Measurements from ENCODE around the gene PLEK. TPM values are rescaled to one million over a fixed set of nuclear protein-coding genes. Genes with fewer than 3 reads are reported as not detected.

The PLEK gene
- total and polyA plus RNA-seq, 2 of the 13 experiments (the other 11 are each of a cell fraction or from before 2014, with no cell fraction given), result not detected

- Histone ChIP-seq H3K9me3 (ENCODE audit: low read length) (no peaks in the 10 kb centered on the region), H3K27me3 (ENCODE audit: control insufficient read depth in 1 of 2, insufficient read depth in 2 of 2, low read length in 2 of 2) (peaks cover 0 to 9% of the 10 kb centered on the region in 2 experiments; a peak in 1 of 5 replicates), H3K4me2 (ENCODE audit: low read depth, low read length) (no peak overlapping the region), H3K4me3 (replicated peaks in 1 of 3; ENCODE audit: insufficient read depth in 1 of 3, low read depth in 2 of 3, low read length in 3 of 3) (no peak overlapping the region), H3K4me1 (ENCODE audit: insufficient read depth, low read length) (0 out of 2 replicates have a peak, but pooled peaks cover 5% of the 10 kb centered on the region), H3K27ac (ENCODE audit: extremely low read length, insufficient read depth, low read length) (no peak overlapping the region), H4K20me1 (ENCODE audit: insufficient read depth, low read length) (no peaks in the 10 kb centered on the region), H3K36me3 (replicated peaks in 1 of 2; ENCODE audit: control insufficient read depth in 1 of 2, insufficient read depth in 2 of 2, low read length in 2 of 2) (no peaks in the 10 kb centered on the region), H3K9ac (ENCODE audit: insufficient read depth, low read depth, low read length) (no peak overlapping the region), H2AFZ (ENCODE audit: low read length) (no peak overlapping the region), H3K79me2 (ENCODE audit: insufficient read depth, low read length) (no peaks in the 10 kb centered on the region)
- ChIA-PET POLR2A (no interaction called here), CTCF (ENCODE audit: low intra/inter-chr PET ratio, low total read pairs) (no interaction called here)
- intact Hi-C loops (cut with micrococcal nuclease; ENCODE audit: unreplicated experiment) (no loop called here), in situ Hi-C loops (cut with HindIII; ENCODE audit: extremely low pct_ligation_motif_present, low pct_unique_long_range_greater_than_20kb) (no loop called here)
- 10% methylated on average over 2 of the region's 2 CpGs for WGBS (ENCODE audit: low lambda C conversion rate)
- DNase-seq (ENCODE audit: low spot score), result no peak
- FAIRE-seq, result no peak
- ATAC-seq, result no peak
- TF ChIP-seq THAP11 (CRISPR knock-in tag; IDR thresholded peaks at IDR 0.05) (no peak), HIC2 (CRISPR knock-in tag; IDR thresholded peaks at IDR 0.05; ENCODE audit: low read depth) (no peak), ZNF589 (CRISPR knock-in tag; conservative IDR thresholded peaks at IDR 0.05) (no peak), ZNF121 (CRISPR knock-in tag; IDR thresholded peaks at IDR 0.05) (no peak), ZNF780A (CRISPR knock-in tag; IDR thresholded peaks at IDR 0.05) (no peak)
- no TSS peak for BruUV-seq (replicated peaks)
Measured at GRCh38 chr2:68391869-68392268, 26.8 kb downstream of the PLEK start.

GRCh38 chr2:68396093-68396492 lies 31.0 kb downstream of the PLEK start:
- H4K20me1 ChIP-seq (ENCODE audit: insufficient read depth, low read length), result no peaks in the 10 kb centered on the region
- intact Hi-C loops (cut with micrococcal nuclease; ENCODE audit: unreplicated experiment) (no loop called here), in situ Hi-C loops (cut with HindIII; ENCODE audit: extremely low pct_ligation_motif_present, low pct_unique_long_range_greater_than_20kb) (no loop called here)
- ATAC-seq (no peak), FAIRE-seq (no peak), DNase-seq (ENCODE audit: low spot score) (no peak)
- H3K36me3 ChIP-seq (replicated peaks in 1 of 2; ENCODE audit: control insufficient read depth in 1 of 2, insufficient read depth in 2 of 2, low read length in 2 of 2), result no peaks in the 10 kb centered on the region
- no peak overlapping the region for H3K4me2 ChIP-seq (ENCODE audit: low read depth, low read length)
- no peak for TF ChIP-seq ZFAT (CRISPR knock-in tag; conservative IDR thresholded peaks at IDR 0.05)
- TF ChIP-seq KLF6 (CRISPR knock-in tag; IDR thresholded peaks at IDR 0.05), result no peak
- TF ChIP-seq ZNF746 (CRISPR knock-in tag; IDR thresholded peaks at IDR 0.05), result no peak
- no peak for TF ChIP-seq RARG (CRISPR knock-in tag; IDR thresholded peaks at IDR 0.05; ENCODE audit: low read depth)
- no peak for TF ChIP-seq ZKSCAN8 (CRISPR knock-in tag; IDR thresholded peaks at IDR 0.05; ENCODE audit: borderline replicate concordance)
- TF ChIP-seq AKAP8 (CRISPR knock-in tag; IDR thresholded peaks at IDR 0.05), result no peak
- no peak for TF ChIP-seq TFDP1 (CRISPR knock-in tag; IDR thresholded peaks at IDR 0.05; ENCODE audit: borderline replicate concordance)
- no peak for TF ChIP-seq SIX4 (CRISPR knock-in tag; IDR thresholded peaks at IDR 0.05)
- H3K79me2 ChIP-seq (ENCODE audit: insufficient read depth, low read length), result no peaks in the 10 kb centered on the region
- 18% methylated on average over 4 of the region's 4 CpGs for WGBS (ENCODE audit: low lambda C conversion rate)
- H3K9me3 ChIP-seq (ENCODE audit: low read length), result no peaks in the 10 kb centered on the region
- no peak overlapping the region for H2AFZ ChIP-seq (ENCODE audit: low read length)
- H3K27me3 ChIP-seq (ENCODE audit: control insufficient read depth in 1 of 2, insufficient read depth in 2 of 2, low read length in 2 of 2), result peaks cover 0 to 4% of the 10 kb centered on the region in 2 experiments; a peak in 1 of 5 replicates
- no peak overlapping the region for H3K27ac ChIP-seq (ENCODE audit: extremely low read length, insufficient read depth, low read length)
- H3K4me3 ChIP-seq (replicated peaks in 1 of 3; ENCODE audit: insufficient read depth in 1 of 3, low read depth in 2 of 3, low read length in 3 of 3), result no peak overlapping the region
- POLR2A ChIA-PET, result no interaction called here
- H3K4me1 ChIP-seq (ENCODE audit: insufficient read depth, low read length), result no peaks in the 10 kb centered on the region
- no TSS peak for BruUV-seq (replicated peaks)
- CTCF ChIA-PET (ENCODE audit: low intra/inter-chr PET ratio, low total read pairs), result no interaction called here
- no peak overlapping the region for H3K9ac ChIP-seq (ENCODE audit: insufficient read depth, low read depth, low read length)

Measured in HepG2 (cell line).